GM19351 (cell line): ENCODE measurements around the gene TPCN2.

Experiments used
- ATAC-seq: cut with Tn5 transposase; IDR thresholded peaks from one replicate; pipeline ENCODE4 v1.9.1; 2021; ENCODE audit warnings: mild to moderate bottlenecking, moderate library complexity; ENCODE audit not compliant: unreplicated experiment

The TPCN2 gene

GRCh38 chr11:69180226-69180625 is 131.5 kb downstream of the TPCN2 start:
- ATAC-seq = no peak

GRCh38 chr11:69180726-69181125 is 132.0 kb downstream of the TPCN2 start:
- ATAC-seq = no peak

GRCh38 chr11:69183613-69184012 is 134.9 kb downstream of the TPCN2 start:
- ATAC-seq = no peak
